Type B pancreatic cell (in vitro differentiated cells): ENCODE results near the gene MOGAT1. TPM values are rescaled to one million over a fixed set of nuclear protein-coding genes. Genes with fewer than 3 reads are reported as not detected.

Experiments
- DNase-seq: peaks from one replicate; pipeline ENCODE4 v3.0.0; 2021; ENCODE audit warnings: mixed read lengths; ENCODE audit not compliant: unreplicated experiment; ENCODE audit errors: extremely low spot score
- H3K27ac Mint-ChIP-seq: 2 replicates; pipeline ENCODE4 v1.8.0; 2021; ENCODE audit warnings: mild to moderate bottlenecking, mixed read lengths
- H3K27me3 Mint-ChIP-seq: 2 replicates; pipeline ENCODE4 v1.8.0; 2021; ENCODE audit warnings: mixed read lengths
- H3K36me3 Mint-ChIP-seq: 2 replicates; pipeline ENCODE4 v1.8.0; 2021; ENCODE audit warnings: mixed read lengths
- H3K4me1 Mint-ChIP-seq: one replicate; pipeline ENCODE4 v1.8.0; 2021; ENCODE audit warnings: mixed read lengths; ENCODE audit not compliant: unreplicated experiment
- H3K4me3 Mint-ChIP-seq: 2 replicates; pipeline ENCODE4 v1.8.0; 2021; ENCODE audit warnings: mild to moderate bottlenecking, mixed read lengths
- H3K9me3 Mint-ChIP-seq: 2 replicates; pipeline ENCODE4 v1.8.0; 2021; ENCODE audit warnings: mixed read lengths
- total RNA-seq: library from RNA; stranded (reverse); gene quantifications from 2 replicates; pipeline ENCODE4 v1.2.1, GENCODE V29; 2021; ENCODE audit warnings: low replicate concordance
- TF ChIP-seq, protein P1 (sequence below): fragments of 200-600 bp; sonication (generic); conservative IDR thresholded peaks from 2 replicates; pipeline ENCODE4 v1.5.0; 2021; ENCODE audit warnings: antibody characterized with exemption, mild to moderate bottlenecking

Gene MOGAT1
- total RNA-seq, 1 donor from 2014 or later = not detected

DNA sequence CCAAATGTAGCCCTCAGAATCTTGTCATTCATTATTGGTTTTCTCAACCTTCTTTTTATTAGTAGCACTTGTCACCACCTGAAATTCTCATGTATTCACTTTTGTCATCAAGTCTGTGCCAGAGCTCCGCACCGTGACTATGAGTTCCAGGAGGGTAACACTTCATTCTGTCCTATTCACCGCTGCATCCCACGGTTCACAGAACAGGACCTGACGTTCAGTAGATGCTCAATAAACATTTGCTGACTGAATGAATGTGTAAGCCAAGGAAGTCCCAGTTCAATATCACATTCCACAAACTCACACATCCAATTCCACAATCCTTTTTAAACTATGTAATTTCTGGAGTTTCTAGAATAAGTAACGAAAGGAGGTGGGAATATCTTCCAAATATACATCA is 65.5 kb downstream of the MOGAT1 start:
- Mint-ChIP-seq H3K4me1 (peaks cover 5% of the 10 kb centered on the region), H3K9me3 (no peaks in the 10 kb centered on the region), H3K4me3 (no peak overlapping the region)

GRCh38 chr2:222738312-222738711 is 66.9 kb downstream of the MOGAT1 start:
- H3K36me3 Mint-ChIP-seq = no peaks in the 10 kb centered on the region
- peaks cover 5% of the 10 kb centered on the region for H3K4me1 Mint-ChIP-seq
- TF ChIP-seq, protein P1, sequence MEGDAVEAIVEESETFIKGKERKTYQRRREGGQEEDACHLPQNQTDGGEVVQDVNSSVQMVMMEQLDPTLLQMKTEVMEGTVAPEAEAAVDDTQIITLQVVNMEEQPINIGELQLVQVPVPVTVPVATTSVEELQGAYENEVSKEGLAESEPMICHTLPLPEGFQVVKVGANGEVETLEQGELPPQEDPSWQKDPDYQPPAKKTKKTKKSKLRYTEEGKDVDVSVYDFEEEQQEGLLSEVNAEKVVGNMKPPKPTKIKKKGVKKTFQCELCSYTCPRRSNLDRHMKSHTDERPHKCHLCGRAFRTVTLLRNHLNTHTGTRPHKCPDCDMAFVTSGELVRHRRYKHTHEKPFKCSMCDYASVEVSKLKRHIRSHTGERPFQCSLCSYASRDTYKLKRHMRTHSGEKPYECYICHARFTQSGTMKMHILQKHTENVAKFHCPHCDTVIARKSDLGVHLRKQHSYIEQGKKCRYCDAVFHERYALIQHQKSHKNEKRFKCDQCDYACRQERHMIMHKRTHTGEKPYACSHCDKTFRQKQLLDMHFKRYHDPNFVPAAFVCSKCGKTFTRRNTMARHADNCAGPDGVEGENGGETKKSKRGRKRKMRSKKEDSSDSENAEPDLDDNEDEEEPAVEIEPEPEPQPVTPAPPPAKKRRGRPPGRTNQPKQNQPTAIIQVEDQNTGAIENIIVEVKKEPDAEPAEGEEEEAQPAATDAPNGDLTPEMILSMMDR = no peak
- no peak overlapping the region for H3K27ac Mint-ChIP-seq
- DNase-seq = no peak
- H3K4me3 Mint-ChIP-seq = no peak overlapping the region
- H3K27me3 Mint-ChIP-seq = peaks cover 15% of the 10 kb centered on the region
- peaks cover 2% of the 10 kb centered on the region for H3K9me3 Mint-ChIP-seq

More for the DNA sequence above, 65.5 kb downstream of the MOGAT1 start:
- TF ChIP-seq, protein P1 = no peak
- peaks cover 15% of the 10 kb centered on the region for H3K27me3 Mint-ChIP-seq
- DNase-seq = no peak
- H3K27ac Mint-ChIP-seq = no peak overlapping the region
- no peaks in the 10 kb centered on the region for H3K36me3 Mint-ChIP-seq

- Mint-ChIP-seq H3K9me3 (peaks cover 4% of the 10 kb centered on the region), H3K36me3 (no peaks in the 10 kb centered on the region), H3K27ac (no peak overlapping the region), H3K4me1 (peaks cover 2% of the 10 kb centered on the region), H3K4me3 (no peak overlapping the region), H3K27me3 (peaks cover 15% of the 10 kb centered on the region)
- TF ChIP-seq, protein P1 = no peak
- DNase-seq = no peak
Observed at GRCh38 chr2:222738809-222739208, 67.4 kb downstream of the MOGAT1 start.

GRCh38 chr2:222739939-222740338 is 68.5 kb downstream of the MOGAT1 start:
- H3K4me3 Mint-ChIP-seq = no peak overlapping the region
- no peak for DNase-seq
- no peak overlapping the region for H3K27ac Mint-ChIP-seq
- no peaks in the 10 kb centered on the region for H3K36me3 Mint-ChIP-seq
- H3K9me3 Mint-ChIP-seq = peaks cover 4% of the 10 kb centered on the region
- peaks cover 15% of the 10 kb centered on the region for H3K27me3 Mint-ChIP-seq
- TF ChIP-seq, protein P1 = no peak
- H3K4me1 Mint-ChIP-seq = no peaks in the 10 kb centered on the region

DNA sequence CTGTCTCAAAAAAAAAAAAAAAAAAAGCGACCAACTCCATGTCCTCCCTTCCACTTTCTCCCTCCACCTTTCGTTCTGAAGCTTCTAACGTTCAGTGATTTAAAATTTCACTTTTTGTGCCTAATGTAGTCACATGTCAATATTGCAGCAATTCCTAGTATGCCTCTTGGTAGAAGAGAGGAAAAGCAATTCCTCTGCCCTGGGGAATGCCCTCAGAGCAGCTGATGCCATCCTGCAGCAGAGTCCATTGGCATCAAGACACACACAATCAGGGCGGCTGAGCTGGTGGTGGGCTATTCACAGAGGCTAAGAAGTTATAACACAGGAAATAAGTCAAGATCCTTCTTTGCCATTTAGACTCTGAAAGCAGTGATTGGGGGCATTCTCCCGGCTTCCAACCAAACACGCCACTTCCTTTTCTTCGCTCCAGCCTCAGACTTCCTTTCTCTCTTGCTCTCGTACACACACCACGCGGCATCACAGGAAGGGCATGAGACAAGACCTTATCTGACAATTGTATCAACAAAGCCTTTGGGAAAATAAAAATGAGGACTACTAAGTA is 71.9 kb downstream of the MOGAT1 start:
- Mint-ChIP-seq H3K4me3 (no peak overlapping the region), H3K27ac (no peak overlapping the region), H3K27me3 (no peaks in the 10 kb centered on the region), H3K36me3 (no peaks in the 10 kb centered on the region), H3K4me1 (no peaks in the 10 kb centered on the region), H3K9me3 (peaks cover 4% of the 10 kb centered on the region)
- no peak for DNase-seq
- TF ChIP-seq, protein P1 = no peak
